ENCODE measurements around the gene OTOL1.
"Not testable (repeated sequence)": the region's sequence is repeated elsewhere in the genome, so short reads cannot be mapped to it uniquely, and the experiment has no call there.

OTOL1 gene

GRCh38 chr3:161496508-161496907 is at the start of gene OTOL1:
Gene OTOL1, plus strand, starts transcription at chr3:161496808. Its CDS starts 0 bp downstream, at chr3:161496808.
- no peak for DNase-seq (ENCODE audit: low read depth in 2 of 2)

- DNase-seq (ENCODE audit: low read depth in 2 of 2), result no peak
Observed at GRCh38 chr3:161449785-161450184, 46.8 kb upstream of the OTOL1 start.

GRCh38 chr3:161452179-161452578 is 44.4 kb upstream of the OTOL1 start:
- DNase-seq (ENCODE audit: low read depth in 2 of 2), result no peak

- no peak for DNase-seq (ENCODE audit: low read depth in 2 of 2)
Observed at GRCh38 chr3:161454615-161455014, 42.0 kb upstream of the OTOL1 start.

- no peak for DNase-seq (ENCODE audit: low read depth in 2 of 2)
Observed at GRCh38 chr3:161455962-161456361, 40.6 kb upstream of the OTOL1 start.

- no peak for DNase-seq (ENCODE audit: low read depth in 2 of 2)
Observed at GRCh38 chr3:161462138-161462537, 34.5 kb upstream of the OTOL1 start.

- DNase-seq (ENCODE audit: low read depth in 2 of 2), result no peak
Observed at GRCh38 chr3:161471211-161471610, 25.4 kb upstream of the OTOL1 start.

- no peak for DNase-seq (ENCODE audit: low read depth in 2 of 2)
Observed at GRCh38 chr3:161474139-161474538, 22.5 kb upstream of the OTOL1 start.

- DNase-seq (ENCODE audit: low read depth in 2 of 2), result no peak
Observed at GRCh38 chr3:161474741-161475140, 21.9 kb upstream of the OTOL1 start.

- no peak for DNase-seq (ENCODE audit: low read depth in 2 of 2)
Observed at GRCh38 chr3:161475206-161475605, 21.4 kb upstream of the OTOL1 start.

GRCh38 chr3:161475905-161476304 is 20.7 kb upstream of the OTOL1 start:
- DNase-seq (ENCODE audit: low read depth in 2 of 2), result no peak

- DNase-seq (ENCODE audit: low read depth in 2 of 2), result no peak
Observed at GRCh38 chr3:161484226-161484625, 12.4 kb upstream of the OTOL1 start.

GRCh38 chr3:161488284-161488683 is 8.3 kb upstream of the OTOL1 start:
- DNase-seq (ENCODE audit: low read depth in 2 of 2), result not testable (repeated sequence)

GRCh38 chr3:161489395-161489794 is 7.2 kb upstream of the OTOL1 start:
- no peak for DNase-seq (ENCODE audit: low read depth in 2 of 2)

- DNase-seq (ENCODE audit: low read depth in 2 of 2), result not testable (repeated sequence)
Observed at GRCh38 chr3:161490845-161491244, 5.8 kb upstream of the OTOL1 start.

- no peak for DNase-seq (ENCODE audit: low read depth in 2 of 2)
Observed at GRCh38 chr3:161498259-161498921, 1.8 kb downstream of the OTOL1 start.

GRCh38 chr3:161500068-161500796 is 3.6 kb downstream of the OTOL1 start:
- no peak for DNase-seq (ENCODE audit: low read depth in 2 of 2)

GRCh38 chr3:161503271-161503670 is 6.7 kb downstream of the OTOL1 start:
- no peak for DNase-seq (ENCODE audit: low read depth in 2 of 2)

- no peak for DNase-seq (ENCODE audit: low read depth in 2 of 2)
Observed at GRCh38 chr3:161508852-161509477, 12.4 kb downstream of the OTOL1 start.

- DNase-seq (ENCODE audit: low read depth in 2 of 2), result no peak
Observed at GRCh38 chr3:161510510-161511260, 14.1 kb downstream of the OTOL1 start.

GRCh38 chr3:161523916-161524315 is 27.3 kb downstream of the OTOL1 start:
- DNase-seq (ENCODE audit: low read depth in 2 of 2), result no peak

- no peak for DNase-seq (ENCODE audit: low read depth in 2 of 2)
Observed at GRCh38 chr3:161531930-161532329, 35.3 kb downstream of the OTOL1 start.

Measured in stimulated activated CD4-positive, alpha-beta T cell treated with anti-CD3 and anti-CD28 coated beads, Interleukin-4, amount 100 ng/mL, for 48 hours (primary cell).